Transverse colon (tissue), 4 donors: ENCODE results near the gene ZNF366. TPM values are rescaled to one million over a fixed set of nuclear protein-coding genes. Genes with fewer than 3 reads are reported as not detected.

Experiments
- DNase-seq: peaks from one replicate; pipeline ENCODE4 v3.0.0-alpha.2; 2019
- H3K27ac ChIP-seq, 4 donors: fragments of 200-600 bp; sonication (generic); 2 replicates each; pipeline ENCODE4 v1.5.1; 2016 to 2018; ENCODE audit warnings: inconsistent platforms in 4 of 4
- H3K27me3 ChIP-seq: fragments of 200-600 bp; sonication (generic); 2 replicates; pipeline ENCODE4 v1.5.1; 2017; ENCODE audit warnings: inconsistent platforms
- H3K36me3 ChIP-seq, 4 donors: fragments of 200-600 bp; sonication (generic); 2 replicates each; pipeline ENCODE4 v1.5.1; 2017 to 2019; ENCODE audit warnings: inconsistent platforms in 4 of 4
- H3K4me1 ChIP-seq, 4 donors: fragments of 200-600 bp; sonication (generic); 2 replicates each; pipeline ENCODE4 v1.5.1; 2017 to 2020; ENCODE audit warnings: inconsistent platforms in 4 of 4
- H3K4me3 ChIP-seq, 4 donors: fragments of 200-600 bp; sonication (generic); 1 replicate in 1 of 4; 2 replicates in 3 of 4; pipeline versions ENCODE4 v1.5.1 to v1.6.1; 2017 to 2019; ENCODE audit warnings: inconsistent platforms in 4 of 4
- H3K9me3 ChIP-seq, 2 donors: fragments of 200-600 bp; sonication (generic); 2 replicates each; pipeline ENCODE4 v1.5.1; 2017 to 2019; ENCODE audit warnings: inconsistent platforms in 2 of 2
- CTCF ChIP-seq, 5 experiments: fragments of 200-600 bp in 3 of 5; fragments of 450-650 bp in 2 of 5; sonication (generic) in 3 of 5; IDR thresholded peaks; 1 replicate in 2 of 5; 2 replicates in 3 of 5; pipeline ENCODE4 v1.5.1; 2016 to 2017; ENCODE audit warnings: antibody characterized with exemption in 5 of 5, inconsistent platforms in 3 of 5, mild to moderate bottlenecking in 2 of 5, moderate library complexity in 1 of 5
- EP300 ChIP-seq: sonication (generic); formaldehyde crosslinking; IDR thresholded peaks from one replicate; pipeline ENCODE4 v1.6.1; 2017; ENCODE audit warnings: antibody characterized with exemption, low read depth
- POLR2A ChIP-seq: fragments of 450-650 bp; IDR thresholded peaks from one replicate; pipeline ENCODE4 v1.6.1; 2016; ENCODE audit warnings: antibody characterized with exemption, mild to moderate bottlenecking, moderate library complexity
- POLR2AphosphoS5 ChIP-seq, 3 donors: sonication (generic); formaldehyde crosslinking; IDR thresholded peaks; one replicate each; pipeline ENCODE4 v1.6.1; 2016; ENCODE audit warnings: antibody characterized with exemption in 3 of 3
- WGBS, 2 donors: methylation state at CpG; one replicate each; pipeline ENCODE4 v1.1.5; 2018; ENCODE audit warnings: low coverage in 1 of 2; 5-methylcytosine and 5-hydroxymethylcytosine counted together
- in situ Hi-C, 4 donors: fragments of 200-750 bp; cut with MboI; loops; one replicate each; pipeline versions ENCODE4 v1.15.0 to v1.15.1; 2017; ENCODE audit warnings: low sequenced_read_pairs in 3 of 4, low pct_ligation_motif_present in 1 of 4, low pct_unique_long_range_greater_than_20kb in 1 of 4
- intact Hi-C: fragments of 100-400 bp; cut with DNase I; formaldehyde crosslinking; loops from one replicate; pipeline ENCODE4 v1.15.1; 2023; ENCODE audit warnings: low total_unique reads
- total RNA-seq, 4 donors: library from RNA; depleted of rRNA; stranded (reverse); fragments of >200 nt; gene quantifications; one replicate each; pipeline ENCODE4 v1.1.0, GENCODE V29; 2016

Gene ZNF366
- total RNA-seq, 4 donors from 2014 or later = 0.40 to 1.4 (median 0.72) TPM

GRCh38 chr5:72539038-72539437 lies 31.8 kb upstream of the ZNF366 start:
- Histone ChIP-seq H3K36me3 (no peaks in the 10 kb centered on the region), H3K27ac (no peak overlapping the region), H3K27me3 (no peaks in the 10 kb centered on the region), H3K4me1 (no peaks in the 10 kb centered on the region), H3K9me3 (no peaks in the 10 kb centered on the region), H3K4me3 (no peak overlapping the region)
- no peak for DNase-seq
- in situ Hi-C loops = no loop called here
- intact Hi-C loops = no loop called here
- 31 to 36% methylated on average over 1 of the region's 1 CpG for WGBS, 2 donors
- no peak for TF ChIP-seq POLR2A

- 51 to 76% methylated on average over 3 to 5 of the region's 5 CpGs for WGBS, 2 donors
- Histone ChIP-seq H3K9me3 (no peaks in the 10 kb centered on the region), H3K27me3 (no peaks in the 10 kb centered on the region), H3K36me3 (no peaks in the 10 kb centered on the region), H3K4me1 (no peaks in the 10 kb centered on the region), H3K27ac (no peak overlapping the region), H3K4me3 (no peak overlapping the region)
- intact Hi-C loops = no loop called here
- TF ChIP-seq POLR2A = no peak
- TF ChIP-seq POLR2AphosphoS5 (IDR thresholded peaks at IDR 0.05) = no peak
- TF ChIP-seq CTCF (IDR thresholded peaks at IDR 0.05) = no peak
- TF ChIP-seq EP300 = no peak
- in situ Hi-C loops = no loop called here
- DNase-seq = no peak
Measured at GRCh38 chr5:72537166-72537565, 30.0 kb upstream of the ZNF366 start.

GRCh38 chr5:72531496-72532190 lies 24.4 kb upstream of the ZNF366 start:
- Histone ChIP-seq H3K36me3 (no peaks in the 10 kb centered on the region), H3K9me3 (no peaks in the 10 kb centered on the region), H3K4me3 (no peak overlapping the region), H3K4me1 (no peaks in the 10 kb centered on the region), H3K27me3 (no peaks in the 10 kb centered on the region), H3K27ac (no peak overlapping the region)
- TF ChIP-seq POLR2A = no peak
- no peak for TF ChIP-seq EP300
- TF ChIP-seq POLR2AphosphoS5 (IDR thresholded peaks at IDR 0.05) = no peak
- TF ChIP-seq CTCF (IDR thresholded peaks at IDR 0.05) = no peak
- WGBS, 2 donors = 64 to 70% methylated on average over 2 to 4 of the region's 4 CpGs
- no peak for DNase-seq
- in situ Hi-C loops = no loop called here
- intact Hi-C loops = no loop called here

- no peak for DNase-seq
- no peak for TF ChIP-seq POLR2A
- no peak for TF ChIP-seq POLR2AphosphoS5 (IDR thresholded peaks at IDR 0.05)
- no peak for TF ChIP-seq EP300
- TF ChIP-seq CTCF (IDR thresholded peaks at IDR 0.05) = no peak
- Histone ChIP-seq H3K4me3 (no peak overlapping the region), H3K27ac (no peak overlapping the region), H3K4me1 (no peaks in the 10 kb centered on the region), H3K36me3 (no peaks in the 10 kb centered on the region), H3K27me3 (no peaks in the 10 kb centered on the region), H3K9me3 (no peaks in the 10 kb centered on the region)
- intact Hi-C loops (no loop called here), in situ Hi-C loops (no loop called here)
- 60 to 83% methylated on average over 2 to 7 of the region's 7 CpGs for WGBS, 2 donors
Measured at GRCh38 chr5:72530196-72530595, 23.0 kb upstream of the ZNF366 start.

GRCh38 chr5:72529383-72529782 lies 22.2 kb upstream of the ZNF366 start:
- in situ Hi-C loops = loop anchor here in 2 of 4 donors (10.0 kb wide), 2 partner anchors 155 to 175 kb away; no protein-coding TSS in a partner anchor
- 91% methylated on average over 2 of the region's 2 CpGs; no CpG with 5 or more reads in 1 of the 2 donors for WGBS, 2 donors
- intact Hi-C loops = loop anchor here (10.0 kb wide), 1 partner anchor 165 kb away; no protein-coding TSS in a partner anchor

More at GRCh38 chr5:72529383-72529782, 22.2 kb upstream of the ZNF366 start:
- DNase-seq = no peak
- H3K36me3 ChIP-seq = no peaks in the 10 kb centered on the region
- H3K27me3 ChIP-seq = no peaks in the 10 kb centered on the region
- H3K4me1 ChIP-seq = no peaks in the 10 kb centered on the region
- no peak overlapping the region for H3K4me3 ChIP-seq
- no peaks in the 10 kb centered on the region for H3K9me3 ChIP-seq
- TF ChIP-seq CTCF (IDR thresholded peaks at IDR 0.05) = no peak
- no peak for TF ChIP-seq POLR2AphosphoS5 (IDR thresholded peaks at IDR 0.05)
- TF ChIP-seq POLR2A = no peak
- no peak for TF ChIP-seq EP300
- no peak overlapping the region for H3K27ac ChIP-seq
